Upper lobe of left lung (tissue), 4 donors: ENCODE data around the gene UBE2D3.

Experiments
- CTCF ChIP-seq, 6 experiments: fragments of 450-650 bp in 4 of 6; fragments of 200-600 bp in 2 of 6; sonication (generic) in 2 of 6; IDR thresholded peaks; one replicate each; pipeline ENCODE4 v1.5.1; 2016 to 2019; ENCODE audit warnings: antibody characterized with exemption in 6 of 6
- EP300 ChIP-seq, 4 donors: sonication (generic); formaldehyde crosslinking; IDR thresholded peaks; one replicate each; pipeline ENCODE4 v1.5.1; 2017; ENCODE audit warnings: antibody characterized with exemption in 4 of 4, control low read depth in 2 of 4
- POLR2A ChIP-seq, 4 donors: fragments of 450-650 bp; IDR thresholded peaks; one replicate each; pipeline ENCODE4 v1.5.1; 2016 to 2017; ENCODE audit warnings: antibody characterized with exemption in 4 of 4, mild to moderate bottlenecking in 2 of 4

- no peak for TF ChIP-seq POLR2A (IDR thresholded peaks at IDR 0.05)
- TF ChIP-seq EP300 (IDR thresholded peaks at IDR 0.05), result no peak
- TF ChIP-seq CTCF (IDR thresholded peaks at IDR 0.05), result no peak
Measured at GRCh38 chr4:102819588-102820365, 7.6 kb downstream of the UBE2D3 start.
